NCI-H128 (cell line): Measurements from ENCODE around the gene C22orf15.

Experiments
- DNase-seq: peaks from one replicate; lab custom pipeline; 2025; ENCODE audit not compliant: unreplicated experiment; lab: John Stamatoyannopoulos, UW

Gene C22orf15

GRCh38 chr22:23750714-23751440, 11.9 kb upstream of the C22orf15 start, which contains the start of gene ZNF70:
Gene ZNF70 (minus strand): TSS chr22:23751112. CDS start chr22:23745140, 5,972 bp downstream.
- DNase-seq, result peak; percentile 31

- no peak for DNase-seq
Observed at GRCh38 chr22:23751441-23751996, 11.3 kb upstream of the C22orf15 start.

- no peak for DNase-seq
Observed at GRCh38 chr22:23752090-23752691, 10.6 kb upstream of the C22orf15 start.

DNA sequence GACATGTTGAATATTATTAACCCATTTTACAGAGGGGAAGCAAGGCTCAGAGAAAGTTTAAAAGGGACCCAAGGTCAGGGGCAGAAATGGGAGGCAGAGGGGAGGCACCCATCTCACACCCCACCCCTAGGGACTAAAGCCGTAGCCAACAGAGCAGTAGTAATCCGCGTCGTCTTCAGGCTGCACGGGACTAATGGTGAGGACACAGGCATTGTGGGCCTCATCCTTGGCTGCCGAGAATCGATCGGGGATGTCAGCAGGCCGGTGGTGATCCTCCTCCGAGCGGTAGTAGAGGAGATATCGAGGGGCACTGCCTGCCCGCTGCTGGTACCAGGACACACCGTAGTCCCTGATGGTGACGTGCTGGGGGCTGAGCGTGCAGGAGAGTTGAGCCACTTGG, 10.0 kb upstream of the C22orf15 start:
- DNase-seq, result no peak

DNA sequence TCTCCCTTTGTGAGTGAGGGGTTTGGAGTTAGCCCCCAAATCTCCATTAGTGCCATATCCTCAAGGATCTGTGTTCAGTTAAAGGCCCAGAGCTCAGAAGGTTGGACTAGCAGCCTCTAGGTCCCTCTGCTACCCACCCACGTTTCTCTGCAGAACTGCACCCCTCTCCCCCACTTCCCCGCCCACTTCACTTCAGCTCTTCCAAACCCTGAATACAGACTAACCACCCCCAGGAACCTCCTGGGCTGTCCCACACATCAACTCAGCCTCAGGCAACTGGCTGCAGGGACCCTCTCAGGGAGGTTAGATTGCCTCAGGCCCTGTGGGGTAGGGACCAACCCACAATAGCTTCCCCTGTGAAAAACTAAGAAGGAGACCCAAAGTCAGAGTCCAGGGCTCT, 9.4 kb upstream of the C22orf15 start:
- DNase-seq, result no peak

GRCh38 chr22:23754220-23754919, 8.4 kb upstream of the C22orf15 start, which contains the start of gene VPREB3:
Gene VPREB3 (minus strand): TSS chr22:23754425. CDS start chr22:23754363, 62 bp downstream.
- DNase-seq, result no peak

DNA sequence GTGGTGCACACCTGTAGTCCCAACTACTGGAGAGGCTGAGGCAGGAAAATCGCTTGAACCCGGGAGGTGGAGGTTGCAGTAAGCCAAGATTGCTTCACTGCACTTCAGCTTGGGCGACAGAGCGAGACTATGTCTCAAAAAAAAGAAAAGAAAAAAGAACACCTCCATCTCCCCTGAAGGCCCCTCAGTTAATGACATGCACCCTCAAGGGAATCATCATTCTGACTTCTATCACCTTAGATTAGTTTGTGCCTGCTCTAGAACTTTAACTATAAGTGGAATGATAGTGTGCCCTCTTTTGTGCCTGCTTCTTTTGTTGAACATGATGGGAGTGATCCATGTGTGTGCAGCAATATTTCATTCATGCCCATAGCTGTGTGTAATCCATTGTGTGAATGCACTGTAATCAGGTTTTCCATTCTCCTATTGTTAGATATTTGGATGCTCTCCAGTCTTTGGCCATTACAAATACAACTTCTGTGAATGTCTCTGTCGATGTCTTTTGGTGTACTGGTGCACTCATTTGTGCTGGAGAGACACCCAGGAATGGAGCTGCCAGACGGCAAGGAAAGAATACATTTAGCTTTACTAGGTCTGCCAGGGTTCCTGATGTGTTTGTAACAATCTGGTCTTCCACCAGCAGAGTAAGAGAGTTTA, 7.7 kb upstream of the C22orf15 start:
- DNase-seq, result no peak

DNA sequence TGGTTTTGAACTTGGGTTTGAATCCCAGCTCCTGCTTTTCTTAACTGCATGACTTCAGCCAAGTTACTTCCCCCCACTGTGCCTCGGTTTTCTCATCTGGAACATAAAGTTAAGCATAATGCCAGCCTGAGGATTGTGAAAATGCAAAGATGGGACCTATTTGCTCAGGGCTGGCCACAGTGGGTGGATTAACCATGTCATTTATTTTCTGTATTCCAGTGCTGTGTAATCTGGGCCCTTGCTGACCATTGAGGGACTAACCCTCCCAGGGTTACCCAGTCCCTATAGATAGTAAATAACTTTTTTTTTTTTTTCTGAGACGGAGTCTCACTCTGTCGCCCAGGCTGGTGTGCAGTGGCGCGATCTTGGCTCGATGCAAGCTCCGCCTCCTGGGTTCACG, 7.1 kb upstream of the C22orf15 start:
- DNase-seq, result no peak

- no peak for DNase-seq
Observed at GRCh38 chr22:23756891-23757290, 5.9 kb upstream of the C22orf15 start.

DNA sequence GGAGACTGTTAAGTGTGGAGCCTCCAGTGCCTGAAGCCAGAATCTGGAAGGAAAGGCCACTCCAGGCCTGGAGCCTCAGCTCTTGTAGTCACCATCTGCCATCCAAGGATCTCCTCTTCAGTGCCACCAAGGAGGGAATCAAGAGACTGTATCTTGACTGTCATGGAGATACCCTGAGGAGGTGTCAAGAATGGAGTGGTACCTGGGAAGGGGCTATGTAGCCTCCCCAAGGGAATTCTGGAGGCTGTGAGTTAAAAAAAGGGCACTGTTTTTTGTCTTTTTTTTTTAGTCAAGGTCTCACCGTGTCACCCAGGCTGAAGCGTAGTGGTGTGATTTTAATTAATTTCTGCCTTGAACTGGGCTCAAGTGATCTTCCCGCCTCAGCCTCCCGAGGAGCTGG, 3.2 kb upstream of the C22orf15 start:
- no peak for DNase-seq

DNA sequence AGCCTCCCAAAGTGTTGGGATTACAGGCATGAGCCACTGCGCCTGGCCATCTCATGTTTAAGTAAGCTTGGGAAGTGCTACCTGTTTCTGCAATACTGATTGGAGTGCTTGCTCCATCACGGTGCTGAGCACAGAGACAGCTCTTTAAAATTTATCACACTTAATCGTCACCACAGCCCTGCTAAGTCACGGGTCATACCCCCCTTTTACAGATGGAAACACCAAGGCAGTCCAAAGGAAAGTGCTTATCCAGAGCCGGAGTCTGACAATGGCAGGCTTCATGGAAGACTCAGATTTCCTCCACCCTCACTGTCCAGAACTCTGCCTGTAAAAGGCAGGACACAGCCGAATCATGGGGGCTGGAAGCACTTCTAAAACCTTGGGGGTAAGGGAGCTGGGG, 2.7 kb upstream of the C22orf15 start:
- DNase-seq, result no peak

DNA sequence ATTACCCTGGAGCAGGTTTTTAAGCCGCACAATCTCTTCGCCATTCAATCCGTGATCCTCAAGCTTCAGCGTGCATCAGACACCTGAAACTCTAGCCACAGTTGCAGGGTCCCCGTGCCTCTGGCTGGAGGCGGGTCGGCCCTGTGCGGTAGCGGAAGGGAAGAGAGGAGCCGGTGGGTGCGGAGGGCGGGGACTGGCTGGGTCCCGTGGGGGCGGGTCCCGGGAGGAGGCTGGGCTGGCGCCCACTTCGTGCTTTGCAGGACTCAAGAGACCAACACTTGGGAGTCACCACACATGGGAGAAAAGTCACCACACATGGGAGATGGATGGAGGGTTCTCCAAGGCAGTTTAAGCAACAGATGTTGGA, 772 bp downstream of the C22orf15 start:
- no peak for DNase-seq

- no peak for DNase-seq
Observed at GRCh38 chr22:23763954-23764353, 1.2 kb downstream of the C22orf15 start.

DNA sequence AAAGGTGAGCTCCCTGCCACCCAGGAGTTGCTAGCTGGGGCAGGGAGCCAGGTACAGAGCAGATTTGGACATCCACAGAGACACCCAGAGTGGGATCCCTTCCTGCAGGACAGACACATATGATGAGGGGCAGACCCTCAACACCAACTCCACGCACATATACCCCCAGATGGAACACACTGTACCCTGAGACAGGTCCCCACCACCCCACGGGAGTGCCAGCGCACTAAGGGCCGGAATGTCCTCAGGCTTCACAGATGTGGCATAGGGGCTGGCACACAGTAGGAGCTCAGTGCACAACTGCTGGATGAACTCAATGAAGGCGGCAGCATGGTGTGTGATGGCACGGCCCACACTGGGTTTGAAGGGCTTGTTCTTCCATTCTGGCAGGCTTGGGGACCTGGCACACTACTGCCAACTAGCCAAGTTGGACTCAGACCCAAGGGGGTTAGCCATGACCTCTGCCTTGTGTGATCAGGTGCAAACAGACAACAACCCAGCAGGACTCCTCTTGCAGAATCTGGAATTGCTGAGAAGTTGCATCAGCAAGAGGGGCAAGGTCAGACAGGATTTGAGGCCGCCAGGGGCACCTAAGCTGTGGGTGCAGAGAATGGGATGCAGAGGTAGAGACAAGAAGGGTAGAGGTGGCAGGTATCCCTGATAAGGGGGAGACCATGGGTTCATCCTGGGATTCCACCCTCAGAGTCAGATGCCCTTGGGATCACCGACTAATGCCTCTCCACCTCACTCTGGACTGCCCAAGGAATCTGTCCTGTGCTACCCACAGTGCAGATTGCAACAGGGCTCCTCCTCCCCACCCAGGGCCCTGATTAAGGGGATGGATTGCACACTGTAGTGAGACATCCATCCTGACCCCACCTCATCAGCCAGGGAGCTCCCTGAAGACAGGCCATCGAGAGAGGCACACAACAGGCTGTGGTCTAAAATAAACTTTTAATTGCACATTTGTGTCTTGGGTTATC, 2.4 kb downstream of the C22orf15 start:
- no peak for DNase-seq

DNA sequence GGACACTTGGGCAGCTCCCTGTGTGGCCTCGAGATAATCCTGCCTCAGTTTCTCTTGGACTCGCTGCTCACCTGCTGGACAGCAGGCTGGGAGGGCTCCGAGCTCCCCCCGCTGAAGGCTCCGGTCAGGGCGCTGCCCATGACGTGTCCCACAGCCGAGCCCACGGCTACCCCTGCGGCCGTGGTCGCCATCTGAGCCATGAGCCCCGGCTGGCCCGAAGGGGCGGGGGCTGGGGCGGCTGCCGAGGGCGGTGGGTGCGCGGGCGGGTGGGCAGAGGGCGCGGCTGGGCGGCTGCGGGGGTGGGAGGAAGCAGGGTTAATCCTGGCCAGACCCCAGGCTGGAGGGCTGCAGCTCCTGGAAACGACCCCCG, 4.5 kb downstream of the C22orf15 start:
- DNase-seq, result no peak

GRCh38 chr22:23767673-23768548, 5.1 kb downstream of the C22orf15 start, which contains the start of gene CHCHD10:
Gene CHCHD10 (minus strand): TSS chr22:23767972. CDS start chr22:23767874, 98 bp downstream.
- DNase-seq, result peak; percentile 30

DNA sequence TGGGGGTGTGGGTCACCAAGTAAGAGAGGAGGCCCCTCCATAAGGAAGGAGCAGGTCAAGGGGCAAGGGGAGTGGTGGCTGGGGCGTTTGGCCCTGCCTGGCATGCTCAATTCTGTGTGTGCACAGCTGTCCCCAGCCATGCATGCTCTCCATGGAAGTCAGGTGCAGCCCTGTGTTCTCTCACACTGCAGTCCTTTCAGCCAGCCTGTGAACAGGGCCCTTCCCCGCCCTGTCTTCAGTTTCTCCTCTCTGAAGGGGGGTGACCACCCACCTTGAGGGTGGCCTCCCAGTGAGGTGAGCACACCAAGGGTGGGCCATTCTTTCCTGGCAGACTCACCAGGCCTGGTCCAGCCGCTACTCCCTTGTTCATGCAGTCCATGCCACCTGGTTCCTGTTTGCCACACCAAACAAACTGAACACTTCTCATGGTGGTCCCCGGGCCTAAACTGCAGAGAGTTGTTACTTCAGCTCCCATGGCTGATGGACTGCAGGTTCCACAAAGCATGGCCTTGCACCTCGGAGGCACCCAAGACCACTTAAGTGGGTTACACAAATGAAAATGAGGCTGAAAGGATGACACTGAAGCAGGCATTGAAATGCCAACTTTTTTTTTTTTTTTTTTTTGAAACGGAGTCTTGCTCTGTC, 6.7 kb downstream of the C22orf15 start:
- no peak for DNase-seq

DNA sequence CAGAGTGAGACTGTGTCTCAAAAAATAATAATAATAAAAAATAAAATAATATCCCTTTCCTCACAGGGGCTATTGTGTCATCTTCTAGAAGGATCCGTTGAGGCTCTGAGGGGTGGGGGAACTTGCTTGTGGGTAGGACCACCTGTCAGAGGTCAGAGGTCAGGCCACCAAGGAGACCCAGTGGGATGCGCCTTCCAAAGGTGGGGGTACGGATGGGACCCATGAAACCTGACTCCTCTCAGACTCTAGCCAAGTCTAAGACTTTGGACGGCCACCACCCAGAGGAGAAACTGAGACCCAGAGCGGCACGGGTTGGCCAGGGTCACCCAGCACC, 9.5 kb downstream of the C22orf15 start:
- no peak for DNase-seq
